ENCODE results near the gene MRPS34.

Gene MRPS34

DNA sequence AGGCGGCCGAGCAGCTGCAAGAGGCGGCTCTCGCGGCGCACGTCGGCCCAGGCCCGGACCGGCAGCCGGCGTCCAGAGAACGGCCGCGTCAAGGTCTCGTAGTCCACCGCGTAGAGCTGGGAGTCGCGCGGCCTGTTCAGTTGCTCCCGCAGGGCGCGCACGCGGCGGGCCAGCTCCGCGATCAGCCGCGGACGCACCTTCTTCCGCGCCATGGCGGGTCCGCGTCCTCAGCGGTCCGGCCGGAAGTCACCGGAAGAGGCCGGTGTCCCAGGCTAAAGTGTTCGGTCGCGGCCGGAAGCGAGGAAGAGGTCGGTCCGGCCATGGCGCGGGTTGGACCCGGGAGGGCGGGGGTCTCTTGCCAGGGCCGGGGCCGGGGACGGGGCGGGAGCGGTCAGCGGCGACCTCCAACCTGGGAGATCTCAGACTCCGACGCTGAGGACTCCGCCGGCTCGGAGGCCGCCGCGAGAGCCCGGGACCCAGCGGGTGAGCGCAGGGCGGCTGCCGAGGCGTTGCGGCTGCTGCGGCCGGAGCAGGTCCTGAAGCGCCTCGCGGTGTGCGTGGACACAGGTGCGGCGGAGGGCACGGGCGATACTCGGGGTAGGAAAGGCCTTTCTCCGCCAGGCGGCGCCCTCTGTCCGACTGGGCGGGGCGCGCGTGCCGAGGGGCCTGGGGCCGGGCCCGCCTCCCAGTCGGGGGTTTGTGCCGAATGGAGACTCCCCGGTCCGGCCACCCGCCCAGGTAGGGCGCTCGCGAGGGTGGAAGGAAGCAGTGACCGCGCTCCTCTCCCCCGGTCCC, at the start of gene MRPS34:
MRPS34 (minus strand) TSS at position 227 of the 795 bp plus-strand sequence; CDS start at position 212, 15 bp downstream.
- Histone ChIP-seq H3K4me1 (ENCODE audit: insufficient read depth, low read length) (peaks cover 32% of the 10 kb centered on the region), H3K36me3 (ENCODE audit: insufficient read depth, low read length) (peaks cover 64% of the 10 kb centered on the region), H3K9me3 (ENCODE audit: insufficient read depth, low read length, severe bottlenecking) (no peaks in the 10 kb centered on the region), H3K27ac (ENCODE audit: low read length) (peak within 1 kb of the TSS; percentile 83), H3K4me3 (ENCODE audit: low read depth in 1 of 2, low read length in 2 of 2) (peak within 1 kb of the TSS; percentile 54 to 90), H3K9ac (ENCODE audit: low read depth, low read length) (peak within 1 kb of the TSS; percentile 99), H3K79me2 (ENCODE audit: insufficient read depth, low read length) (peaks cover 44% of the 10 kb centered on the region), H3K27me3 (ENCODE audit: insufficient read depth, low read length, poor library complexity) (no peaks in the 10 kb centered on the region), H2AFZ (ENCODE audit: low read depth, low read length) (peak within 1 kb of the TSS; percentile 93), H3K4me2 (ENCODE audit: insufficient read depth, low read length) (peak within 1 kb of the TSS; percentile 98), H4K20me1 (ENCODE audit: insufficient read depth, low read length) (peaks cover 48% of the 10 kb centered on the region)
- DNase-seq (peak; percentile 83), ATAC-seq (ENCODE audit: insufficient read depth, low read depth) (peak; percentile 68)
- no peak for TF ChIP-seq EZH2 (IDR thresholded peaks at IDR 0.05; ENCODE audit: borderline replicate concordance, low read depth, low read length, severe bottlenecking)
- TF ChIP-seq, protein P1, sequence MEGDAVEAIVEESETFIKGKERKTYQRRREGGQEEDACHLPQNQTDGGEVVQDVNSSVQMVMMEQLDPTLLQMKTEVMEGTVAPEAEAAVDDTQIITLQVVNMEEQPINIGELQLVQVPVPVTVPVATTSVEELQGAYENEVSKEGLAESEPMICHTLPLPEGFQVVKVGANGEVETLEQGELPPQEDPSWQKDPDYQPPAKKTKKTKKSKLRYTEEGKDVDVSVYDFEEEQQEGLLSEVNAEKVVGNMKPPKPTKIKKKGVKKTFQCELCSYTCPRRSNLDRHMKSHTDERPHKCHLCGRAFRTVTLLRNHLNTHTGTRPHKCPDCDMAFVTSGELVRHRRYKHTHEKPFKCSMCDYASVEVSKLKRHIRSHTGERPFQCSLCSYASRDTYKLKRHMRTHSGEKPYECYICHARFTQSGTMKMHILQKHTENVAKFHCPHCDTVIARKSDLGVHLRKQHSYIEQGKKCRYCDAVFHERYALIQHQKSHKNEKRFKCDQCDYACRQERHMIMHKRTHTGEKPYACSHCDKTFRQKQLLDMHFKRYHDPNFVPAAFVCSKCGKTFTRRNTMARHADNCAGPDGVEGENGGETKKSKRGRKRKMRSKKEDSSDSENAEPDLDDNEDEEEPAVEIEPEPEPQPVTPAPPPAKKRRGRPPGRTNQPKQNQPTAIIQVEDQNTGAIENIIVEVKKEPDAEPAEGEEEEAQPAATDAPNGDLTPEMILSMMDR (IDR thresholded peaks at IDR 0.05; ENCODE audit: borderline replicate concordance, extremely low read depth, low read length, poor library complexity, severe bottlenecking) = peak; percentile 79

DNA sequence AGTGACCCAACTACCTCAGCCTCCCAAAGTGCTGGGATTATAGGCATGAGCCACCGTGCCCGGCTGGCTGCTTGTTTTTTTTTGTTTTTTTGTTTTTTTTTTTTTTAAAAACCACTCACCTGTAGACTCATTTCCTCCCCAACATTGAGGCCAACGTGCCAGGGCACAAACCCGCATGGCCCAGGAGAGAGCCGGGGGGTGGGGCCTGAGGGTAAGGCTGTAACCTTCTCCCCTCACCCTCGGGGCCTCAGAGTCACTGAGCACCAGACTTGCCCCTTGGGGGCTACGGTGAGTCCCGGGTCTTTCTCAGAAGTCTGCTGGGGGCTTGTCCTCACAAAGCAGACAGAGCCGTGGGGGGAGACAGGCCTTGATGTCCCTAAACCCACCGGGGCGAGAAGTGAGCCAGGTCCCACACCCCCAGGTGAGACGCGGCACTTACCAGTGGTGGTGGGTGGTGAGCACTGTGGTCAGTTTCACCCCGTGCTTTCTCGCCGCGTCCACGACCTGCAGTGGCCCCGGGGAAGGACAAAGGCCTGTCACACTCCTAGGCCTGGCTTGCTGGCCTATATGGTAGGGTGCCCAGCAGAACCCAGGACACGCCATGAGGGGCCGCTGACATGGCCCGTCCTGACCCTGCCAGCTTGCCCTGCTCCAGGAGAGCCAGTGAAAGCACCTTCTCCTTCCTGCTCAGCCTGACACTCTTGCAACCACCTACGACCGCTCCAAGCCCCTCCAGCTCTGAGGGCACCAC, 49.1 kb upstream of the MRPS34 start:
- no peak overlapping the region for H3K4me2 ChIP-seq (ENCODE audit: insufficient read depth, low read length)
- no peaks in the 10 kb centered on the region for H3K27me3 ChIP-seq (ENCODE audit: insufficient read depth, low read length, poor library complexity)
- H3K4me3 ChIP-seq (ENCODE audit: low read depth in 1 of 2, low read length in 2 of 2) = no peak overlapping the region
- peaks cover 55% of the 10 kb centered on the region for H3K36me3 ChIP-seq (ENCODE audit: insufficient read depth, low read length)
- no peak overlapping the region for H3K27ac ChIP-seq (ENCODE audit: low read length)
- DNase-seq (no peak), ATAC-seq (ENCODE audit: insufficient read depth, low read depth) (no peak)
- no peaks in the 10 kb centered on the region for H3K9me3 ChIP-seq (ENCODE audit: insufficient read depth, low read length, severe bottlenecking)
- H3K4me1 ChIP-seq (ENCODE audit: insufficient read depth, low read length) = peaks cover 23% of the 10 kb centered on the region
- TF ChIP-seq, protein P1 (IDR thresholded peaks at IDR 0.05; ENCODE audit: borderline replicate concordance, extremely low read depth, low read length, poor library complexity, severe bottlenecking) = no peak
- no peak for TF ChIP-seq EZH2 (IDR thresholded peaks at IDR 0.05; ENCODE audit: borderline replicate concordance, low read depth, low read length, severe bottlenecking)
- no peak overlapping the region for H3K9ac ChIP-seq (ENCODE audit: low read depth, low read length)
- no peak overlapping the region for H2AFZ ChIP-seq (ENCODE audit: low read depth, low read length)
- peaks cover 33% of the 10 kb centered on the region for H3K79me2 ChIP-seq (ENCODE audit: insufficient read depth, low read length)
- H4K20me1 ChIP-seq (ENCODE audit: insufficient read depth, low read length) = peaks cover 22% of the 10 kb centered on the region

DNA sequence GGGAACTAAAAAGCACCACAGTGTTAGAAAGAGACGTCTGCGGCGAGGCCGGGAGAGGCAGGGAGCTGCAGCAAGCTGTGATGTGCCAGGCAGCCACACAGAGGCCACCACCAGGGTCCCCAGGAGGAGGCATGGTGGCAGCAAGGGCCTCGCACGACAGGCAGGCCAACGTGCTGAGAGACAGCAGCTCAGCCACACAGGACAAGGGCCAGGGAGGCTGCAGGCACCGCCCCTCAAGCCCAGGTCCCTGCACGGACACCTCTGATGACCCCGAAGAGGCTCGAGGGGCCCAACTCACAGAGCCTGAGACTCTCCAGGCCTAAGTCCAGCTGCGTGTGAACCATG, 48.0 kb upstream of the MRPS34 start:
- ATAC-seq (ENCODE audit: insufficient read depth, low read depth) (no peak), DNase-seq (no peak)
- TF ChIP-seq EZH2 (IDR thresholded peaks at IDR 0.05; ENCODE audit: borderline replicate concordance, low read depth, low read length, severe bottlenecking) = no peak
- TF ChIP-seq, protein P1 (IDR thresholded peaks at IDR 0.05; ENCODE audit: borderline replicate concordance, extremely low read depth, low read length, poor library complexity, severe bottlenecking) = no peak
- H3K27me3 ChIP-seq (ENCODE audit: insufficient read depth, low read length, poor library complexity) = no peaks in the 10 kb centered on the region
- no peak overlapping the region for H3K4me2 ChIP-seq (ENCODE audit: insufficient read depth, low read length)
- H3K27ac ChIP-seq (ENCODE audit: low read length) = no peak overlapping the region
- no peak overlapping the region for H3K9ac ChIP-seq (ENCODE audit: low read depth, low read length)
- H3K79me2 ChIP-seq (ENCODE audit: insufficient read depth, low read length) = peaks cover 29% of the 10 kb centered on the region
- peaks cover 64% of the 10 kb centered on the region for H3K36me3 ChIP-seq (ENCODE audit: insufficient read depth, low read length)
- H2AFZ ChIP-seq (ENCODE audit: low read depth, low read length) = no peak overlapping the region
- no peaks in the 10 kb centered on the region for H3K9me3 ChIP-seq (ENCODE audit: insufficient read depth, low read length, severe bottlenecking)
- H3K4me1 ChIP-seq (ENCODE audit: insufficient read depth, low read length) = peaks cover 22% of the 10 kb centered on the region
- H3K4me3 ChIP-seq (ENCODE audit: low read depth in 1 of 2, low read length in 2 of 2) = no peak overlapping the region
- H4K20me1 ChIP-seq (ENCODE audit: insufficient read depth, low read length) = peaks cover 21% of the 10 kb centered on the region
